ENCODE data around the gene TBC1D8.
A peak's percentile ranks its signal among the peaks of the same experiment; 100 is the strongest.

The TBC1D8 gene

GRCh38 chr2:101097638-101098037 is 53.5 kb downstream of the TBC1D8 start:
- TF ChIP-seq POLR2A (IDR thresholded peaks at IDR 0.05; ENCODE audit: low read depth, low read length) = no peak
- no peak for TF ChIP-seq POLR2AphosphoS5 (IDR thresholded peaks at IDR 0.05; ENCODE audit: low read depth, low read length)
- no peak for TF ChIP-seq TAF1 (IDR thresholded peaks at IDR 0.05; ENCODE audit: borderline replicate concordance, low read depth, low read length)
- FAIRE-seq = no peak
- no peak for DNase-seq (ENCODE audit: insufficient read length)

DNA sequence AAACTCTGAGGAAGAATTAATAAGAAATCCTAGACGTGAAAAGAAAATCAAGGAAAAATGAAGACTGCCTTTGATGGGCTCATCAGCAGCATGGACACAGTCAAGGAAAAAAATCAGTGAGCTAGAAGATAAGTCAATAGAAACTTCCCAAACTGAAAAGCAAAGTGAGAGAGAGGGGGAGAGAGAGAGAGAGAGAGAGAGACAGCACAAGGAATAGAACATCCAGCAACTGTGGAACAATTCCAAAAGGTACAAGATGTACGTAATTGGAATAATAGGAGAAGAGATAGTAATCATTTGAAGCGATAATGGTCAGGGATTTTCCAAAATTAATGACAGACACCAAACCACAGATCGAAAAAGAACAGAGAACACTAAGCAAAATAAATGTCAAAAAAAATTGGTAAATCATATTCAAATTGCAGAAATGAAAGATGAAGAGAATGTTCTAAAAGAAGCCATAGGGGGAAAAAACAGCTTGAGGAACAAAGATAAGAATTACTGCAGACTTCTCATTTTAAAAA is 54.5 kb downstream of the TBC1D8 start:
- FAIRE-seq (no peak), DNase-seq (ENCODE audit: insufficient read length) (no peak)
- TF ChIP-seq POLR2AphosphoS5 (IDR thresholded peaks at IDR 0.05; ENCODE audit: low read depth, low read length) (no peak), POLR2A (IDR thresholded peaks at IDR 0.05; ENCODE audit: low read depth, low read length) (no peak), TAF1 (IDR thresholded peaks at IDR 0.05; ENCODE audit: borderline replicate concordance, low read depth, low read length) (no peak)

- FAIRE-seq (no peak), DNase-seq (ENCODE audit: insufficient read length) (no peak)
- no peak for TF ChIP-seq TAF1 (IDR thresholded peaks at IDR 0.05; ENCODE audit: borderline replicate concordance, low read depth, low read length)
- no peak for TF ChIP-seq POLR2AphosphoS5 (IDR thresholded peaks at IDR 0.05; ENCODE audit: low read depth, low read length)
- TF ChIP-seq POLR2A (IDR thresholded peaks at IDR 0.05; ENCODE audit: low read depth, low read length) = no peak
Measured at GRCh38 chr2:101094351-101094750, 56.8 kb downstream of the TBC1D8 start.

DNA sequence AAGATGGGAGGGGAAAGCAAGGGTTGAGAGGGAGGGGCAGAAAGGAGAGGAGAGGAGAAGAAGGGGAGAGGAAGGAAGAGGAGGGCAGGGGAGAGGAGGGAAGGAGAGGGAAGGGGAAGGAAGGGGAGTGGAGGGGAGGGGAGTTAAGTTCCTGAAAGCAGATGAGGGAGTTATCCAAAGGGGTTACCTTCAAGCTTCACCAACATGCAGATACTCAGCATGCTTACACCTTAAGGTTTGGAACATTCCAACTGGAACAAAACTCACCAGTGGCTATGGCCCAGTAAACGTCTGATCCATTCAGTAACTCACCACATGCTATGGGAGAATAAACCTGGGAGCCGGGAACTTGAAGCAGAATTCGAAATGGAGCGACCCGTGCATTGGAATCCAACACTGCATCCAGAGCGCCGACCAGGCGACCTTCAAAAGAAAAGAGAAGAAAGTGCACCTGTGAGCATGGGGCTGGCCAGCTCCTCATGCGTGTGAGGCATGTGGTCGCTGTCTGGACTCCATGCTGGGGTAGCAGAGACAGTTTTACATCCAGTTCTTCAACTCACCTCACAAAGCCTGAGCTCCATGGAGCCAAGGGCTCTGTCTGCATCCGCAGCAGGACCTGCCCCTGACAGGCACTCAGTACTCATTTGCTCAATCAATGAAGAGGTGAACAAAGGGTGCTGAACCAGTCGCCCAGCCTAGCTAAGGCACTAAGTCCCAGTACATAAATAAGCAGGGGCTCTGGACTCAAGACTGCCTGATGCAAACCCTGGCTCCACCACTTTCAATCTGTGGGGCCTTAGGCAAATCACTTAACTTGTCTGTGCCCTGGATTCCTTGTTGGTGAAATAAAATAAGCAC is 61.0 kb downstream of the TBC1D8 start:
- DNase-seq (ENCODE audit: insufficient read length) (no peak), FAIRE-seq (no peak)
- TF ChIP-seq TAF1 (IDR thresholded peaks at IDR 0.05; ENCODE audit: borderline replicate concordance, low read depth, low read length) = no peak
- no peak for TF ChIP-seq POLR2A (IDR thresholded peaks at IDR 0.05; ENCODE audit: low read depth, low read length)
- TF ChIP-seq POLR2AphosphoS5 (IDR thresholded peaks at IDR 0.05; ENCODE audit: low read depth, low read length) = no peak

- FAIRE-seq = no peak
- peak; percentile 30 for DNase-seq (ENCODE audit: insufficient read length)
- TF ChIP-seq POLR2AphosphoS5 (IDR thresholded peaks at IDR 0.05; ENCODE audit: low read depth, low read length) = no peak
- no peak for TF ChIP-seq TAF1 (IDR thresholded peaks at IDR 0.05; ENCODE audit: borderline replicate concordance, low read depth, low read length)
- TF ChIP-seq POLR2A (IDR thresholded peaks at IDR 0.05; ENCODE audit: low read depth, low read length) = no peak
Measured at GRCh38 chr2:101089419-101089818, 61.8 kb downstream of the TBC1D8 start.

DNA sequence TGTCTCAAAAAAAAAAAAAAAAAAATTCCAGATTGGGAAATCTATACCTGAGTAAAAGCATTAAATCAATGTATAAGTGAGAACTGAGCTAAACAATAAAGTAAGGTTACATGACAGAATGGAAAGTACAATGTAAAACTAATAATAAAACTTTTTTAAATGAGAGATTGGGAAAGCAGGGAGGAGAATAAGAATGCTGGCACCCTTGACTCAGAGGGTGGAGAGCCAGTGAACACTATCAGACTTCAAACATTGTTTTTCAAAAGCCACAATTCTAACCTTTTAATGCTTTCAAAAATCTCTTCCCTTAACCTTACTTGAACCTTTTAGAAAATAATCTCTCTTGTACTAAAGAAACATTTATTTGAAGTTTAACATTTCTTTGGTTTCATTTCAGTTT is 63.5 kb downstream of the TBC1D8 start:
- FAIRE-seq = no peak
- no peak for DNase-seq (ENCODE audit: insufficient read length)
- TF ChIP-seq POLR2AphosphoS5 (IDR thresholded peaks at IDR 0.05; ENCODE audit: low read depth, low read length) (no peak), TAF1 (IDR thresholded peaks at IDR 0.05; ENCODE audit: borderline replicate concordance, low read depth, low read length) (no peak), POLR2A (IDR thresholded peaks at IDR 0.05; ENCODE audit: low read depth, low read length) (no peak)

- TF ChIP-seq TAF1 (IDR thresholded peaks at IDR 0.05; ENCODE audit: borderline replicate concordance, low read depth, low read length) (no peak), POLR2A (IDR thresholded peaks at IDR 0.05; ENCODE audit: low read depth, low read length) (no peak), POLR2AphosphoS5 (IDR thresholded peaks at IDR 0.05; ENCODE audit: low read depth, low read length) (no peak)
- DNase-seq (ENCODE audit: insufficient read length) (no peak), FAIRE-seq (no peak)
Measured at GRCh38 chr2:101083613-101084012, 67.6 kb downstream of the TBC1D8 start.

- DNase-seq (ENCODE audit: insufficient read length) (no peak), FAIRE-seq (no peak)
- TF ChIP-seq TAF1 (IDR thresholded peaks at IDR 0.05; ENCODE audit: borderline replicate concordance, low read depth, low read length) (no peak), POLR2A (IDR thresholded peaks at IDR 0.05; ENCODE audit: low read depth, low read length) (no peak), POLR2AphosphoS5 (IDR thresholded peaks at IDR 0.05; ENCODE audit: low read depth, low read length) (no peak)
Measured at GRCh38 chr2:101082998-101083397, 68.2 kb downstream of the TBC1D8 start.

DNA sequence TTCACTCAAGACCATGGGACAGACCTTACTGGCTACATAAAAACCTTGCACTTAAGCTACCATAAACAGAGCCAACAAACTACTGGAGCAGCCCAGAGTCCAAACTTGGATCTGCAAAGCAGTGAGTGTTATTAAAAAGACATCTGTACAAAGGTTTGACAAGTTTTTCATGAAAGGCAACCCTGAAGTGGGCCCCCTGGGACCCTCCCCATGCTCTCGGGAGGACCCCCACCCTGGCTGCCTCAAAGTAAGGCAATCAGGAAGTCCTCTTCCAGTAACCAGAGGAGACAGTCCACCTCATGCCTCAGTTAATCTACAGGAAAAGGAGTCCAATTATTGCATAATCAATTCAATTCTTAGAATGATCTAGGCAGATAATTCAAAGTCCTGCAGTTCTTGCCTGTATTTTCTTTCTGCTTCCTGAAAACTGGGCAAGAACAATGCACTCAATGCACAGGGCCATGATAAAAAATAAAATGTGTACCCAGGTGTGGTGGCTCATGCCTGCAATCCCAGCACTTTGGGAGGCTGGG is 69.7 kb downstream of the TBC1D8 start:
- DNase-seq (ENCODE audit: insufficient read length) (no peak), FAIRE-seq (no peak)
- TF ChIP-seq POLR2AphosphoS5 (IDR thresholded peaks at IDR 0.05; ENCODE audit: low read depth, low read length) = no peak
- TF ChIP-seq POLR2A (IDR thresholded peaks at IDR 0.05; ENCODE audit: low read depth, low read length) = no peak
- TF ChIP-seq TAF1 (IDR thresholded peaks at IDR 0.05; ENCODE audit: borderline replicate concordance, low read depth, low read length) = no peak

- TF ChIP-seq POLR2AphosphoS5 (IDR thresholded peaks at IDR 0.05; ENCODE audit: low read depth, low read length) = no peak
- FAIRE-seq = no peak
- DNase-seq (ENCODE audit: insufficient read length) = no peak
Measured at GRCh38 chr2:101080211-101081068, 70.7 kb downstream of the TBC1D8 start.

DNA sequence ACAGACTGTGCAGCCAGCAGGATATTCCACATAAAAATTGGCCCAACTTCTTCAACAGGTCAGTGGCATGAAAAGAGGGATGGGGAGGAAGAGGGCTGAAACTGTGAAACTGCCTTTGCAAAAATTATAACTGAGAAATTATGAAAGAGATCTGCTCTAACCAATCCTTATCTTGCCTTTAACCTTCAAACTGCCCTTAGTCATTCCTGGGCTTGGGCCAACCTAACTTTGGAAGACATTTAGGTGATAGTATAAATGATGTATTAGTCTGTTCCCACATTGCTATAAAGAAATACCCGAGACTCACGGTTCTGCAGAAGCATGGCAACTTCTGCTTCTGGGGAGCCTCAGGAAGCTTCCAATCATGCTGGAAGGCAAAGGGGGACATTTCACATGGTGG is 74.6 kb downstream of the TBC1D8 start:
- TF ChIP-seq POLR2AphosphoS5 (IDR thresholded peaks at IDR 0.05; ENCODE audit: low read depth, low read length) = no peak
- no peak for TF ChIP-seq POLR2A (IDR thresholded peaks at IDR 0.05; ENCODE audit: low read depth, low read length)
- TF ChIP-seq TAF1 (IDR thresholded peaks at IDR 0.05; ENCODE audit: borderline replicate concordance, low read depth, low read length) = no peak
- no peak for DNase-seq (ENCODE audit: insufficient read length)
- FAIRE-seq = no peak
